Tibial nerve (tissue), 3 donors: ENCODE data around the gene SENP6.

Source experiments
- CTCF ChIP-seq, 5 experiments: fragments of 200-600 bp in 3 of 5; fragments of 450-650 bp in 2 of 5; sonication (generic) in 3 of 5; IDR thresholded peaks; one replicate each; pipeline ENCODE4 v1.5.1; 2016 to 2019; ENCODE audit warnings: antibody characterized with exemption in 5 of 5, mild to moderate bottlenecking in 3 of 5, moderate library complexity in 2 of 5
- POLR2A ChIP-seq, 2 donors: fragments of 450-650 bp; IDR thresholded peaks; one replicate each; pipeline ENCODE4 v1.6.1; 2017; ENCODE audit warnings: antibody characterized with exemption in 2 of 2, mild to moderate bottlenecking in 2 of 2, moderate library complexity in 2 of 2

- no peak for TF ChIP-seq CTCF (IDR thresholded peaks at IDR 0.05)
- TF ChIP-seq POLR2A (IDR thresholded peaks at IDR 0.05), result no peak
These were observed 55.6 kb downstream of the SENP6 start for GRCh38 chr6:75657327-75657726.
